HG02623 (cell line): ENCODE data around the gene MPO.

ENCODE experiments used
- ATAC-seq: cut with Tn5 transposase; IDR thresholded peaks from one replicate; pipeline ENCODE4 v1.9.1; 2021; ENCODE audit warnings: moderate library complexity; ENCODE audit not compliant: unreplicated experiment

Gene MPO

DNA sequence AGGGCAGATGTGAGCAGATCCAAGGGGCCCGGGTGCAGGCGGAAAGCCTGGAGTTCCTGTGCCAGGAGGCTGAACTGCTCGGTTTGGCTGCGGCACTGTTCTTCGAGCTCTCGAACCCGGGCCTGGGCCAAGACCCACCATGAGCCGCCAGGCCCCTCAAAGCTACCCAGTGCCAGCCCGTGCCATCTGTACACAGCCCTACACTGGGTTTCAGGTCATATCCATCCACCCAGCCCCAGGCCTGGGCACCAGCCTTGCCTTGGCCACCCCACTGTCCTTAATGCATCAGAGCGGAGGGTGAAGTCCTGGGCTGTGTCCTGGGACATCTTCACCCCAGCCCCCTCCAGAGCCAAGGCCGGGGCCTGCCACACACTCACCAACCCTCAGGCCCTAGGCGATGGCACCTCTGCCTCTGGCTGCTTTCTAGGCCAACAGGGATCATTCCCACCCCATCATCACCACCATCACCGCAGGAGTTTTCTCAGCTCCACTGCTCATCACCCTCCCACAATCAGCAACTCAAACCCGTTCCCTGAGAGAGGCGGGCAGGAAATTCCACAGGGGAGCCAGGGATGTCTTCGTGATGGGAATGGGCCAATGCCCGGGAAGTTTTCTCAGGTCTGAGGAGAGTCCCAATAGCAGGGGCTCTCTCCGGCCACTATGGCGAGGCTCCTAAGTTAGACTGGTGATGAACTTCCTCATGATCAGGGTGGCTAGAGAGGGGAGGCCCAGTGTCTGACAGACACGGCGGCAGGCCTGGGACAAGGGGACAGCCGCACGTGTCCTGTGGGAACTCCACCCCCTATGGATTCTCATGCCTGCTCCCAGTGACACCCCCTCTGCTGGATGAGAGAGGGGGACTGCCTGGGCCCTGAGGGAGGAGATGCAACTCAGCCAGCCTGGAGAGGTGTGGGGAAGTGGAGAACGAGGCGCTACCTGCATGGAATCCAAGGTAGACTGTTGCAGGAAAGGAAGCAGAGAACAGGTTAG, 38.7 kb upstream of the MPO start:
- ATAC-seq, result no peak

DNA sequence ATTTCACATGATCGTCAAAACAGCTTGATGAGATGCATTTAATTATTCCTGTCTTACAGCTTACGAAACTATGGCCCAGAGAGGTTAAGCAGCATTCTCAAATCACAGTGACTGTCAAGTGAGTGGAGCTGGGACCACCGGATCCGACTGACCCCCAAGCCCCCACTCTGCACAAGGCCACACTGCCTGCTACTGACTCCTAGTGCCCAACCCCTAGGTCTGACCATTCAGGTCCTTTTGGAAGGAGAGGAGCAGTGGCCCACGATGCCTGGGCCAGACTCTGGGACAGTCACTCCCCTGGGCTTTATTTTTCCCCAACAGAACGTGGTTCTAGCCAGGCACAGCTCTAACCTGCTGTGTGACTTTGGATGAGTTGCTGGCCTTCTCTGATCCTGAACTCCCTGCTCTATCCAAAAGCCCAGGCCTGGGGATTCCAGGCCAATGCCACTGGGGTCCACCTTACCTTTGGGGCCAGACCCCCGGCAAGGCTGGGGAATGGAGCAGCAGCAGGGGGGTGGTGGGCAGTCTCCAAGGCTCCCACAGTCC, 38.0 kb upstream of the MPO start:
- ATAC-seq, result no peak

DNA sequence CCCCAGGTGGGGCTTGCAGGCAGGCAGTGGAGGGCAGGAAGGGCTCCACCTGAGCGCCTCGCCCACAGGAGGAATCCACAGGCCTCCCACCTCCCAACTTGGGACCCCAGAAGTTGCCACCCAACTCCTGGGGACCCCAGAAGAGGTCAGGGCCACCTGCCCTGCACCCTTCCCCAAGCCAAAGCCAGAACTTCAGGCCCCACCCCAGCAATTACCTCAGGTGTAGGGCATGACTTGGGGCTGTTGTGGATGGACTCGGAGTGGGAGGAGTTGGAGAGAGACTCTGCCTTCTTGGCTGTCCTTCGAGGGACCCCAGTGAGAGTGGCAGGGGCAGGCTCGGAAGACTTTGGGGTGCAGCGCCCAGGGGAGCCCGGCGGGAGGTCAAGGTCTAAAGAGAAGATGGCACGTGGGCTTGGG, 37.3 kb upstream of the MPO start:
- ATAC-seq, result no peak

DNA sequence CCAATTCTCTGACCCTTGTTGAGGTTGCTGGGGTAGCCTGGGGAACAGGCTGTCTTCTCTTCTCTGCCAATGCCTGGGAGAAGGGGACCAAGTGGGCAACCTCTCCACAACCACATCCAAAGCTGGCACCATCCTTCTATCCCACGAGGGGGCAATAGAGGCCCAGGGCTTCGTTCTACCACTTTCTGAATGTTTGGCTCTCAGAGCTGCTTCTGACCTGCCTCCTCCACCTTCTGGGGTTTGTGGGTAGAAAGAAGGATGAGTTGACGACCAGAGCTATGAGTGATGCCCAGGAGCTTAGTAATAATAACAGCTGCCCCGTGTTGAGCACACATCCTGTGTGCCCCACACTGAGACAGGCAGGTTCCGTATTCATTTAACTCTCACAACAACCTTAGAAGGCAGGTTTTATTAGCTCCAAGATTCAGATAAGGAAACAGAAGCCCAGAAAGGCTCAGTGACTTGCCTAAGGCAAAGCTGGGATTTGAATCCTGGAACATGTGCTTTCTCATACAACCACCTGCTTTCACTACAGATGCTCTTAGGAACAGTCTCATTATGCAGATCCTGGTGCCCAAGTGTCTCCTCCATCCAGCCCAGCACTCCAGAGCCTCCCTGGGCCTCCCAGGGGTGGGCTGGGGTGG, 36.8 kb upstream of the MPO start:
- ATAC-seq, result peak; percentile 50

DNA sequence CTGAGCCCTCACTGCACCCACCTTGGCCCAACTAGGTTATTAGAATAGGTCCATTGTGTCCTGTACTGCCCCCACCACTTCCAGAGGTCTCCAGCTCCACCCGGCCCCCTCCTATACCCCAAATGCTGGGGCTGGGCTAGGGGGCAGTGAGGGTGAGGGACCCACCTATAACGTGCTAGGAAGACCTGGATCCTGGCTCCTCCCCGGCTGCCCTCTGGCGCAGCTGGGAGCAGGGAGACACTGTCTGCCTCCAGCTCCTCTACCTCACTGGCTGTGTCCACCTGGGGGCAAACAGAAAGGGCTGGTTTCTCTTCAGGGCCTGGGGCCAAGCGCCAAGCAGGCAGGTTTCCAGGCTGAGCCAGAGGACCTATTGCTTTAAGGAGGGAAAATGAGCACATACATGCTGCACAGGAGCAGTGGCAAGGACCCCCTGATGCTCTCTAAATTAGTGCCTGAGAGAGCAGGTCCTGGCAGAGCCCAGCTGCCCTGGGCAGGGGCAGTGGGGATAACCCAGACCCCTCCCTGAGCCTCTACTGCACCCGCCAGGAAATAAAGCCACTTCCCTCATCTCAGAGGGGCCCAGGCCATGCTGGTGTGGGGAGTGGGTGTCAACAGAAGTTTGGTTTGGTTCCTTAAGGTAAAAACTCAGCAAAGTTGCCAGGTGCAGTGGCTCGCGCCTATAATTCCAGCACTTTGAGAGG, 35.7 kb upstream of the MPO start:
- no peak for ATAC-seq

DNA sequence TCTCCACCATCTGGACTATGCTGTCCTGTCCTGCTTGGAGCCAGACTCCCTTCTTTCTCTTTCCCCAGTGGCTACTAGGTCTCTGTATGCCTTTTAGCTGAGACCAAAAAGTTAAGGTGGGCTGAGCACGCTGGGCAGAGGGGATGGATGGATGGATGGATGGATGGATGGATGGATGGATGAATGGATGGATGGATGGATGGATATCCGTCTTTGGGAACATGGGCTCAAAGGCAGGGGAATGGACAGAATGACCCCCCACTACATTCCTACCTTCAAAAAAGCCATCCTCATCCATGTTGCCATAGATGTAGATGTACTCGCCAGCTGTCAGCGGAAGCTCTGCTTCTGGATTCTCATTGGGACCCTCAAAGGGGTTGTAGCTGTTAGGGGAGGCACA, 35.0 kb upstream of the MPO start:
- ATAC-seq, result no peak

DNA sequence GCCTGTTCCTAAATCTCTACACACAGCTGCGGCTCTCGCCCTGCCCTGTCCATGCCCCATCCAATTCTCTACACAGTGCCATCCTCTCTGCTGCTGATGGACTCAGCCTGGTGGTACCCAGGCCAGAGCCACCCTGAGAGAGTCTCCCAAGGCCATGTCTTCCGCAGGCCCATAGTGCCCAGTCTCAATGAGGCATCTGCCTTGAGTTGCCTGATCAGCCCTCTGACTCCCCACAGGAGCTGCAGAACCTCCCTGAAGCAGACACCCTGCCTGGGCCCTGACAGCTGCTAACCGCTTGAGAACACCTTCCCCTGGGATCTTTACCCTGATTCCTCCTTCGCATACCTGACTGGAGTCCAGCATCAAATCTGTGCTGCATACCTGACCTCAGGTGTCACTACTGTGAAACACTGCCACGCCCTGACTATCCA, 34.6 kb upstream of the MPO start:
- ATAC-seq, result no peak

DNA sequence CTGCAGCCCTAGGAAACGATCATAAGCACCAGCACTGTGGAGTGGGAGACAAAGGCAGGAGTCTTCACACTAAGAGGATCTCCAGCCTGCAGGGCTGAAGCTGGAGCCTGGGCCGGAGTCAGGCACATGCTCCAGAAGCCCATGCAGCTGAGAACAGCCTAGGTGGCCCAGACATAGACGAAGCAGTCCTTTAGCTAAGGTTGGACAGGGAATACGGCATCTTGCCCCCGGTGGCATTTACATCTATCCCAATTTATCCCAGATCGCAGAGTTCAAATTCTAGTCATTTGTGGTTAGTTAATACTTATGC, 33.9 kb upstream of the MPO start:
- ATAC-seq, result no peak

DNA sequence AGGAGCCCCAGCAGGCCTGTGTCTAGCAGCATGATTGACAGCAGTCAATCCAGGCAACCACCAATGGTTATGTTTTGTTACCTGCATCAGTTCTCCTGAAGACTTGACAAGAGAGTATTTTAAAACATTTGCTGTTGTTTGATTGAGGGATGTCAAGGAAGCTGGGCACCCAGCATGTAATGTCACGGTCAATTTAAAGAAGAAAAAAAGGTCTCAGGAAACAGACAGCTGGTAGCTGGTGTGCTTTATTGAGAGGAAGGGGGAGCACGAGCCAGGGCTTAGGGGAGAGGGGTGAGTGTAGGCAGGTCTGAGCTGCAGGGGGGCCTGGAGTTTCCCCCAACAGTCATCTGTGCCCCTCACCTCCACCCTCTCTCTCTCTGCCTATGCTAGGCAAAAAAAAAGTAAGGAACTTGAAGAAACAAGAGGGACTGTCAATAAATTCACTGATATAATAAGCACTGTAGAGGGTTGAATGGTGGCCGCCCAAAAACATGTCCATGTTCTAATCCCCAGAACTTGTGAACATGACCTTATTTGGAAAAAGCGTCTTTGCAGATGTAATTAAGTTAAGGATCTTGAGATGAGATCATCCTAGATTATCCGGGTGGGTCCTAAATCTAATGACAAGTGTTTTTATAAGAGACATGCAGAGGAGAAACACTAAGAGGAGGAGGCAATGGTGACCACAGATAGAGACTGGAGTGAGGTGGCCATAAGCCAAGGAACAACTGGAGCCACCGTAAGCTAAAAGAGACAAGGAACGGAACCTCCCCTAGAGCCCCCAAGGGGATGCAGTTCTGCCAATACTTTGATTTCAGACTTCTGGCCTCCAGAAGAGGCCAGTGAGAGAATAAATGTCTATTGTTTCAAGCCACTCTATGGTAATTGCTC, 33.3 kb upstream of the MPO start:
- ATAC-seq, result no peak

DNA sequence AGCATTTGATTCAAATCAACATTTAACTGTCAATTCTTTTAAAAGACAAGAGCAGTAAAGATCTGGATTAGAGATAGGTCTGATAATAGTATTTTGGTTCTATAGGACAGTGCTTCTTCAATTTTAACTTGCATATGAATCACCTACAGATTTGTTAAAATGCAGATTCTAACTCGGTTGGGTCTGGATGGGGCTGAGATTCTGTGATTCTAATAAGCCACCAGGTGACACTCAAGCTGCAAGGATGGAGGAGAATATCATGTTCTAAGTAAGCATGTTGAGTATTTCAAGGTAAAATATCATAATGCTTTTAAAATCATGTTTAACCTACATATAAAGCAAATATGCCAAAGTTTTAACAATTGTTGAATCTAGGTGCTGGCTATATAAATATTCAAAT, 32.1 kb upstream of the MPO start:
- no peak for ATAC-seq

DNA sequence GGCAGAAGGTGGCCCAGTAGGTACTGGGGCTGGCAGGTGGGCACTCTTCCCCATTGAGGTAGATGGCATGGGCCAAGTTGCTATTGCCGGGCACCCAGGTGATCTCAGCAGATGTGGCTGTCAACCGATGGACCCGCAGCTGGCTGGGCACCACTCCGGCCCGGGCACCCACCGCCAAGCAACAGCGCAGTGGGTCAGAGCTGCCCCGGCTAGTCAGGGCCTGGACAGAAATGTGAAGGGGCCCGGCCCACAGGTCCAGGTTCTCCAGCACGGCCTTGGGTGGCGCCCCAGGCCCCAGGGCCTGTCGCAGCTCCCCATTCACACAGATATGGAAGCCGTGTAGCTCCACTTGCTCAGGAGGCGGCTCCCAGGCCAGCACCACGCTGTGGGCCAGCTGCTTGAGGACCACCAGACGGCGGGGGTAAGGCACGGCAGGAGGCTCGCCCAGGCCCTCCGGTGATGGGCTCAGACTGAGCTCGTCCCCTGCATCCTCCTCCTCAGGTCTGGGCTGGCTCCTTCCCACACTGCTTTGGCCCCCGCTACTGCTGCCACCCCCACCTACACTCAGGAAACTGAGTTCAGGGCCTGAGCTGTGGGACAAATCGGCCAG, 31.4 kb upstream of the MPO start:
- no peak for ATAC-seq

DNA sequence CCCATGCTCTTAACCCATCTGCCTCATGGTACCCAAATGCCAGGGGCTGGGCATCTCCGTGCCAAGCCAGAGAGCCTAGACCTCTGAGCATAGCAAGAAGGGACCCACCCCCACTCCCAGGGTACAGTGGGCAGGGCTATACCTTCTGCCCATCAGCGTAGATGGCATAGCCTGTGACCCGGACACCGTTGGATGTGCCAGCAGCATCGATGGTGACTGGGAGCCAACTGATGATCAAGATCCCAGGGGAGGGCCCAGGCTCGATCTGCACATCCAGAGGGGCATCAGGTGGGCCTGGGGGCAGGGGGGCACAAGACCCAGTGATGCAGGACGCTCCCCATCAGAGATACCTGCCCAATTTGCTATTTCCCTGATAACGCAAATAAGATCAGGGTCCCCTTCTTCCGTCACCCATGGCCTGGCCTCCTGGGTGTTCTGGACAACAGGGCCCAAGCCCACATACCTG, 30.7 kb upstream of the MPO start:
- ATAC-seq, result no peak

DNA sequence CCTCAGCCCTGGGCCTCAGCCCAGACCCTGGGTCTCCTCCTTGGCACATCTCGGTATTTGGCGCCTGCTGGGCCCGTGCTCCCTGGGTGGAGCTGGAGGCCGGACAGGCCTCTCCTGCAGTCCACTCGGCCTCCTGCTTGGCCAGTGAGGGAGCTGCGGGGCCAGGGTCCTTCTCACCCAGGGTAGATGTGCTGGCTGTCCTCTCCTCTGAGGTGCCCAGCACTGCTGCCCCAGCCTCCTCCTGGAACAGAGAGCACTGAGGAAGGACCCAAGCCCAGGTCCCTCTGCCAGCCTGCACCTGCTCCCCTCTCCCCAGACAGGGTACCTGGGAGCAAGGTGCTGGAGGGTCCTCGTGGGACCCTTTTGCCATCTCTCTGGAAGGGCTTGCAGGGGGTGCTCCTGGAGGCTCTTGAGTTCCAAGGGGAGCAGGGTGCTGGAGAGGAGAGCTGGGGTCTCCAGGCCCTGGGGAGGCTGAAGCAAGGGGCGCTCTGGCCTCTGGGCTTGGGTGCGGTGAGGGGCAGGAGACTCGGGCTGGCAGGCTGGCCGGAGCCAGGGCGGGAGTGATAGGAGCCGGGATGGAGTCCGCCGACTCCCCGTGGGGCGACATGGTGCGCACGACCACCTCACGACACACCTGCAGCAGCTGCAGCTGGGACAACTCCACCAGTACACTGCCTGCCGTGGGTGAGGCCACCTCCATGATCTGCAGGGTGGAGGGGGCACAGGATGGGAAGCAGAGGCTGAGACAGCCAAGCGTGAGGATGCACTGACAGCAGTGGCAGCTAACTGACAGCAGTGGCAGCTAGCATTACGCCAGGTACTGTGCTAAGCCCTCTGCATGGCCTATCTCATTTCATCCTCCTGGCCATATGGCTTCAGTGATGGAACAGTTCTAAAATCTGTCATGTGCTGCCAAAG, 30.0 kb upstream of the MPO start:
- ATAC-seq, result no peak

DNA sequence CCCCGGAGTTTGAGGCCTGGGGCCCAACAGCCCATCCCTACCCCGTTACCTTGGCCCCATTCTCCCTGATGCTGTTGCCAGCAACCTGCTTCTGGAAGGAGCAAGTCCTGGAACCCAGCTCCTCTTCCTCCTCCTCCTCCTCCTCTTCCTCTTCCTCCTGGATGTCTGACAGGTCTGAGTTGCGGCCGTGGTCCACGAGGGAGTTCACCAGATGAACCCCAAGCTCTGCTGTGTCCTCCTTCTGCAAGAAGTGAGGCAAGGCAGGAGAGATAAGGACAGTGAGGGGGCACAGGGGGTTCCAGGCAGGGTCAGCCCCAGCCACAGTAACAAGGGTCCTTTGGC, 29.2 kb upstream of the MPO start:
- ATAC-seq, result no peak

DNA sequence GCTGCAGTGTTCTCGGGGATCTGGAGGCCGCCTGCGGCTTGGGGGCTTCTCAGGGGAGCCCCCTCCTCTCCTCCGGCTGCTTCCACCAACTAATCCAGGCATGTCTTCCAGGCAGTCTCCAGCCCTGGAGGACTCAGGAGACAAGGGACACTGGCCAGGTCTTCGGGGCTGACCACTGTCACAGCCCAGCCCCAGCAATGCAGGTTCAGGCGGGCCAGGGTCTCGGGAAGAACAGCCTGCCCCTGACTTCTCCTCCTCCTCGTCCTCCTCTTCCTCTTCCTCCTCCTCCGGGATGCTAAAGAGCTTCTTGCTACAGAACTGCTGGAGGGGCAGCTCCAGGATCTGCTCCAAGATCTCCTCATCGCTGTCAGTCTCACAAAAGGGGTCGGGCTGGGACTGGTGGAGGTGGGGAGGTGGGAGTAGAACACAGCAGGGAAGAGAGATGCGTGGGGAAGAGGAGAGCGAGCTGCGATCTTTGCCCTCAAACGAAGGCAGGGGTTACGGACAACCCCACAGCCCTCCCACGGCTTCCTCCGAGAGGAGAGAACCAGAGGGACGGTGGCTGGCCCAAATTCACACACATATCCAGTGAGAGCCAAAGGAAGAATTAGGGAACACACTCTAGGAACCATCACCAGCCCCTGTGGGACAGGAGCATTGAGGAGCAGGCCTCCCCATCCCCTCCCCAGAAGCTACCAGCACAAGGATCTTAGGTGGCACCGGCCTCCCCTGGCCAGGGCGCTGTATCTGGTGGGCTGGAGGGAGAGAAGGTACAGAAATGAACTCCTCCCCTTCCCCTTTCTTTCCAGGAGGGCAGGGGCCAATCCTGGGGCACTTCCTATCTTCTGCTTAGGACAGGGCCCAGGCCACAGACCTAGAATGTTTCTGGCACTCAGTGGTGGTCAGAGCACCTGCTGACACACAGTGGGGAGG, 28.5 kb upstream of the MPO start:
- ATAC-seq, result no peak

DNA sequence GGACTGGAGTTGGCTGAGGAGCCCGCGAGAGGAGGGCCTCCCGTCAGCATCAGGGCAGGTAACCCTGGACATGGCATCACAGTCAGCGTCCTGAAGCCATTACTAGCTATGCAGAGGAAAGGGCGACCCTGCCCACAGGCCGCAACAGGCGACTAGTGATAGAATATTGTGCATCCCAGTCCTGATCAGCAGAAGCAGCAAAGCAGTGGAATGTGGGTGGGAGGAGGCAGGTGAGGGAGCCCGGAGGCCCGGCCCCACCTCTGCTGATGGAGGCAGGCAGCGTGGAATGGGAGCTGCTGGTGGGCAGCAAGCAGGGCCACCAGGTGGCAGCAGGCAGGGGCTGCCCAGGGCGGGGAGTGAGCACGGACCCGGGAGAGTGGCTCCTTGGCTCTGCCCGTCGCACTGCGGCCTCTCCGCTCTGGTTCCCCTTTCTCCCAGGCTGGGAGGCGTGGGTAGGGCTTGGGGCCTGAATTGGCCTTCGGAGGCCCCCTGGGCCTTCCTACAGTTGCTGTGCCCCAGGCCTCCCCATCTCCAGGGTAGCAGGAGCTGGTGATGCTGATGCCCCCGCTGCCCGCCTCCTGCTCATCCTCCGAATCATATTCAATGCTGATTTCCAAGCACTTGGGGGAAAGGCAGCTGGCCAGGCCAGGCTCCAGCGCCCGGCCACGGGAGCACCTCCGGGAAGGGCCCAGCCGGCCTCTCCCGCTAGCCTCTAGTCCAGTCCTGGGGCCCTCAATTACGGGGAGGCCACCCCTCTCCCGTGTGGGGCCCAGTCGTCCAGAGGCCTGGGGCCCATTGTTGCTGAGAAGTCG, 27.6 kb upstream of the MPO start:
- no peak for ATAC-seq

DNA sequence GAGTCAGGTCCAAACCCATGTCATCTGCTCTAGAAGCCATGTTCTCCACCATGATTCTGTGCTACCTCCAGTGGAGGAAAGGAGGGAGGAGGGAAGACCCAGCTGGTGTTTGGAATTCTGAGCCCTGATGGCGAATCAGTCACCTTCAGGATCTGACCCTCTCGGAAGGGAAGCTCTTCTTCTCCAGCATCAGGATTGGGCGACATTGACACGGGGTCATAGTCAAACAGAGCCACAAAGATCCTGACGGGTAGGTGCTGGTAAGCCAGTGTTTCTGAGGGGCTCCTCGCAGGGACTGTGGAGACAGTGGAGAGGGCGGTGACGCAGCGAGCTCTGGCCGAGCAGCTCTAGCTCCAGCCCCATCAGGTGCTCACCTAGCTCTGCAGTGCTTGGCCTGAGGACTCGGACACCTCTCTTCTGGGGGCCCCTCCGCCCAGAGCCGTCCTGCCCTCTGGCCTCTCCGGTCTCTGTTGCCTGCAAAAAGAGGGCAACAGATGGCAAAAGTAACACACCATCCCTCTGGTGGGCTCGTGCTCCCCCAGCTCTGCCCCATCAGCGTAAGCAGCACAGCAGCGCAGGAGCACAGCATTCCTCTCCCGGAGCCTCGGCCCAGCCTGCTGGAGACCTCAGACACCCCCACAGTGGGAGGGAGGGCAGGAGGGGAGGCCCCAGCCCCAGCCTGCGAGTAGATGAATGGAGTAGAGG, 26.9 kb upstream of the MPO start:
- no peak for ATAC-seq
